Calu3 (cell line): Measurements from ENCODE around the gene INSYN2B. TPM values are rescaled to one million over a fixed set of nuclear protein-coding genes. Genes with fewer than 3 reads are reported as not detected.

ENCODE experiments used
- BruUV-seq: library from RNA; stranded (reverse); fragments of 400-500 nt; replicated peaks from 2 replicates; lab custom pipeline; 2021; lab: Mats Ljungman, UMichigan
- CTCF ChIA-PET: fragments of 300-600 bp; sonication (Branson Sonifier 250); formaldehyde crosslinking; loops from one replicate; lab custom pipeline; 2022; ENCODE audit warnings: antibody characterized with exemption; lab: Charles Lee
- DNase-seq: peaks from one replicate; pipeline ENCODE4 v3.0.0; 2022
- H3K27ac Mint-ChIP-seq: one replicate; pipeline ENCODE4 v1.8.0; 2022; ENCODE audit warnings: mixed read lengths; ENCODE audit not compliant: unreplicated experiment
- H3K27me3 Mint-ChIP-seq: one replicate; pipeline ENCODE4 v1.8.0; 2022; ENCODE audit warnings: mixed read lengths; ENCODE audit not compliant: unreplicated experiment
- H3K36me3 Mint-ChIP-seq: one replicate; pipeline ENCODE4 v1.8.0; 2022; ENCODE audit warnings: mild to moderate bottlenecking, moderate library complexity, mixed read lengths; ENCODE audit not compliant: insufficient read depth, unreplicated experiment
- H3K4me1 Mint-ChIP-seq: one replicate; pipeline ENCODE4 v1.8.0; 2022; ENCODE audit warnings: mild to moderate bottlenecking, low read depth, mixed read lengths; ENCODE audit not compliant: unreplicated experiment
- H3K4me3 Mint-ChIP-seq: one replicate; pipeline ENCODE4 v1.8.0; 2022; ENCODE audit warnings: mild to moderate bottlenecking, low read depth, moderate library complexity, mixed read lengths; ENCODE audit not compliant: unreplicated experiment
- H3K9me3 Mint-ChIP-seq: one replicate; pipeline ENCODE4 v1.8.0; 2022; ENCODE audit warnings: low read depth, mixed read lengths; ENCODE audit not compliant: unreplicated experiment
- CTCF ChIP-seq: fragments of 200-600 bp; IDR thresholded peaks from one replicate; pipeline ENCODE4 v1.8.0; 2022; ENCODE audit warnings: antibody characterized with exemption; ENCODE audit not compliant: unreplicated experiment
- intact Hi-C: fragments of 100-400 bp; cut with micrococcal nuclease; formaldehyde crosslinking; loops from one replicate; pipeline ENCODE4 v1.10.0; 2022; ENCODE audit not compliant: unreplicated experiment
- total RNA-seq: library from RNA; stranded (reverse); gene quantifications from 2 replicates; pipeline ENCODE4 v1.2.3, GENCODE V29; 2022

Gene INSYN2B
- total RNA-seq, 1 experiment from 2014 or later: not detected

GRCh38 chr5:169880785-169881184, 99.5 kb downstream of the INSYN2B start:
- Mint-ChIP-seq H3K4me3 (no peak overlapping the region), H3K4me1 (no peaks in the 10 kb centered on the region), H3K27ac (no peak overlapping the region), H3K27me3 (peaks cover 95% of the 10 kb centered on the region), H3K9me3 (no peaks in the 10 kb centered on the region), H3K36me3 (no peaks in the 10 kb centered on the region)
- BruUV-seq: no TSS peak
- no peak for TF ChIP-seq CTCF
- intact Hi-C loops: no loop called here
- no peak for DNase-seq
- CTCF ChIA-PET: no interaction called here

- no peak for DNase-seq
- no peak for TF ChIP-seq CTCF
- CTCF ChIA-PET: no interaction called here
- no peak overlapping the region for H3K27ac Mint-ChIP-seq
- H3K9me3 Mint-ChIP-seq: no peaks in the 10 kb centered on the region
- intact Hi-C loops: no loop called here
- no TSS peak for BruUV-seq
- H3K27me3 Mint-ChIP-seq: peaks cover 95% of the 10 kb centered on the region
- H3K4me3 Mint-ChIP-seq: no peak overlapping the region
- no peaks in the 10 kb centered on the region for H3K36me3 Mint-ChIP-seq
- H3K4me1 Mint-ChIP-seq: no peaks in the 10 kb centered on the region
Measured at GRCh38 chr5:169880012-169880663, 100.2 kb downstream of the INSYN2B start.

- no TSS peak for BruUV-seq
- Mint-ChIP-seq H3K4me1 (no peaks in the 10 kb centered on the region), H3K27ac (no peak overlapping the region), H3K4me3 (no peak overlapping the region), H3K36me3 (no peaks in the 10 kb centered on the region), H3K27me3 (peaks cover 78% of the 10 kb centered on the region), H3K9me3 (no peaks in the 10 kb centered on the region)
- no peak for TF ChIP-seq CTCF
- CTCF ChIA-PET: interaction anchor here (1.0 kb wide), 1 partner anchor 41 kb away, joined by 5 read pairs; no protein-coding TSS in a partner anchor
- intact Hi-C loops: no loop called here
- DNase-seq: no peak
Measured at GRCh38 chr5:169876386-169876785, 103.9 kb downstream of the INSYN2B start.

GRCh38 chr5:169875731-169876130, 104.6 kb downstream of the INSYN2B start:
- no peak for TF ChIP-seq CTCF
- H3K27ac Mint-ChIP-seq: no peak overlapping the region
- BruUV-seq: no TSS peak
- no peaks in the 10 kb centered on the region for H3K36me3 Mint-ChIP-seq
- no peak overlapping the region for H3K4me3 Mint-ChIP-seq
- CTCF ChIA-PET: interaction anchor here (1.0 kb wide), 1 partner anchor 40 kb away, joined by 5 read pairs; no protein-coding TSS in a partner anchor
- intact Hi-C loops: no loop called here
- no peak for DNase-seq
- H3K27me3 Mint-ChIP-seq: peaks cover 73% of the 10 kb centered on the region
- H3K4me1 Mint-ChIP-seq: no peaks in the 10 kb centered on the region
- H3K9me3 Mint-ChIP-seq: no peaks in the 10 kb centered on the region
